GM12878 (cell line): Measurements from ENCODE around the gene MLN. TPM values are rescaled to one million over a fixed set of nuclear protein-coding genes. Genes with fewer than 3 reads are reported as not detected.

ENCODE experiments used
- ATAC-seq: fragments of 200-7000 bp; cut with Tn5 transposase; 3 replicates; pipeline ENCODE4 v1.9.1; 2020; ENCODE audit warnings: mild to moderate bottlenecking, moderate library complexity
- BruUV-seq: library from RNA; stranded (reverse); fragments of 400-500 nt; replicated peaks from 2 replicates; lab custom pipeline; 2021; lab: Mats Ljungman, UMichigan
- CTCF ChIA-PET: fragments of 300-600 bp; sonication (Branson Sonifier 250); formaldehyde crosslinking; extraction: SDS; loops from one replicate; lab custom pipeline; 2021; ENCODE audit warnings: inconsistent platforms; lab: Yijun Ruan, JAX
- POLR2A ChIA-PET: fragments of 350-600 bp; formaldehyde crosslinking; extraction: SDS; loops from one replicate; lab custom pipeline; 2021; ENCODE audit warnings: inconsistent platforms; lab: Charles Lee
- RAD21 ChIA-PET: fragments of 300-600 bp; sonication (Branson Sonifier 250); formaldehyde crosslinking; loops from one replicate; lab custom pipeline; 2023; ENCODE audit warnings: antibody characterized with exemption; ENCODE audit not compliant: unreplicated experiment; lab: Charles Lee
- SMC1A ChIA-PET: fragments of 300-600 bp; sonication (Branson Sonifier 250); formaldehyde crosslinking; loops from one replicate; lab custom pipeline; 2023; ENCODE audit not compliant: unreplicated experiment, uncharacterized antibody; lab: Charles Lee
- DNase-seq: peaks from one replicate; pipeline ENCODE4 v3.0.0-alpha.2; 2011; ENCODE audit warnings: low read depth, low spot score
- FAIRE-seq: peaks from 3 replicates; lab custom pipeline; 2011; peaks lifted over from hg19 to GRCh38; lab: Jason Lieb, UNC
- H2AFZ ChIP-seq: 2 replicates; pipeline ENCODE4 v1.6.0; 2011; ENCODE audit warnings: low read depth, low read length, control low read depth; ENCODE audit not compliant: control insufficient read depth
- H3K27ac ChIP-seq: 2 replicates; pipeline ENCODE4 v1.5.1; 2011; ENCODE audit warnings: control low read depth; ENCODE audit not compliant: control insufficient read depth, insufficient read depth
- H3K27me3 ChIP-seq, 2 experiments: replicated peaks in 1 of 2; 2 replicates each; pipeline versions ENCODE4 v1.6.0 to v1.6.1; 2011; ENCODE audit warnings: low read length in 1 of 2; ENCODE audit not compliant: control insufficient read depth in 2 of 2, insufficient read depth in 2 of 2
- H3K36me3 ChIP-seq, 2 experiments: 2 replicates each; pipeline ENCODE4 v1.5.1; 2011; ENCODE audit warnings: low read length in 1 of 2; ENCODE audit not compliant: control insufficient read depth in 2 of 2, insufficient read depth in 2 of 2
- H3K4me1 ChIP-seq: 2 replicates; pipeline ENCODE4 v1.6.1; 2011; ENCODE audit warnings: mild to moderate bottlenecking, low read length, moderate library complexity, mixed read lengths; ENCODE audit not compliant: control insufficient read depth, insufficient read depth
- H3K4me2 ChIP-seq: 2 replicates; pipeline ENCODE4 v1.6.0; 2011; ENCODE audit warnings: control low read depth; ENCODE audit not compliant: control insufficient read depth, insufficient read depth
- H3K4me3 ChIP-seq: fragments of 200-600 bp; sonication (generic); 2 replicates; pipeline ENCODE4 v1.5.1; 2016
- H3K79me2 ChIP-seq: 2 replicates; pipeline ENCODE4 v1.6.0; 2011; ENCODE audit warnings: low read length; ENCODE audit not compliant: control insufficient read depth, insufficient read depth
- H3K9ac ChIP-seq: 2 replicates; pipeline ENCODE4 v1.8.0; 2011; ENCODE audit warnings: low read length, control low read depth, mixed read lengths; ENCODE audit not compliant: control insufficient read depth, insufficient read depth
- H3K9me3 ChIP-seq: replicated peaks from 3 replicates; pipeline ENCODE4 v1.5.1; 2011; ENCODE audit warnings: mild to moderate bottlenecking, low read length; ENCODE audit not compliant: control insufficient read depth, insufficient read depth
- H4K20me1 ChIP-seq: 2 replicates; pipeline ENCODE4 v1.6.0; 2011; ENCODE audit not compliant: control insufficient read depth, insufficient read depth
- ASH2L ChIP-seq: fragments of 300-600, 200-600 bp; sonication (generic); IDR thresholded peaks from 2 replicates; pipeline ENCODE4 v1.6.1; 2017; ENCODE audit warnings: low read depth, mild to moderate bottlenecking, borderline replicate concordance
- BACH1 ChIP-seq: fragments of 450-650 bp; IDR thresholded peaks from 2 replicates; pipeline ENCODE4 v1.6.1; 2017; ENCODE audit warnings: mild to moderate bottlenecking, borderline replicate concordance
- BCL3 ChIP-seq: IDR thresholded peaks from 2 replicates; pipeline ENCODE4 v1.6.1; 2011; ENCODE audit warnings: borderline replicate concordance, low read depth, mild to moderate bottlenecking, moderate library complexity, low read length; ENCODE audit not compliant: insufficient read depth, poor library complexity, severe bottlenecking
- CHD1 ChIP-seq: IDR thresholded peaks from 2 replicates; pipeline ENCODE4 v1.6.1; 2012; ENCODE audit warnings: low read depth, low read length, improper control_type of control experiment
- CREM ChIP-seq: IDR thresholded peaks from 2 replicates; pipeline ENCODE4 v1.6.1; 2014; ENCODE audit warnings: antibody characterized with exemption, low read depth
- DPF2 ChIP-seq: fragments of 450-650 bp; IDR thresholded peaks from 2 replicates; pipeline ENCODE4 v1.6.1; 2017; ENCODE audit warnings: mild to moderate bottlenecking
- FOXK2 ChIP-seq: fragments of 450-650 bp; IDR thresholded peaks from 2 replicates; pipeline ENCODE4 v1.6.1; 2017; ENCODE audit warnings: mild to moderate bottlenecking, moderate library complexity
- FOXM1 ChIP-seq: IDR thresholded peaks from 2 replicates; pipeline ENCODE4 v1.6.1; 2012; ENCODE audit warnings: low read depth, mild to moderate bottlenecking, inconsistent platforms, low read length, moderate library complexity
- GATAD2B ChIP-seq: fragments of 450-650 bp; conservative IDR thresholded peaks from 2 replicates; pipeline ENCODE4 v1.6.1; 2017; ENCODE audit warnings: low read depth, mild to moderate bottlenecking, moderate library complexity
- JUND ChIP-seq: IDR thresholded peaks from 2 replicates; pipeline ENCODE4 v1.6.1; 2012; ENCODE audit warnings: low read depth, mild to moderate bottlenecking, low read length, improper control_type of control experiment, moderate library complexity
- LARP7 ChIP-seq: fragments of 450-650 bp; IDR thresholded peaks from 2 replicates; pipeline ENCODE4 v1.6.1; 2017; ENCODE audit warnings: mild to moderate bottlenecking
- MYB ChIP-seq: fragments of 150-350 bp; IDR thresholded peaks from 2 replicates; pipeline ENCODE4 v1.6.1; 2014; ENCODE audit warnings: mild to moderate bottlenecking, low read depth, low read length, borderline replicate concordance
- PKNOX1 ChIP-seq: fragments of 450-650 bp; IDR thresholded peaks from 2 replicates; pipeline ENCODE4 v1.6.1; 2016; ENCODE audit warnings: mild to moderate bottlenecking
- RB1 ChIP-seq: fragments of 450-650 bp; formaldehyde crosslinking; IDR thresholded peaks from 2 replicates; pipeline ENCODE4 v1.6.1; 2017; ENCODE audit warnings: mild to moderate bottlenecking, borderline replicate concordance
- REST ChIP-seq: IDR thresholded peaks from 2 replicates; pipeline ENCODE4 v1.6.1; 2012; ENCODE audit warnings: mild to moderate bottlenecking, low read depth, low read length
- RUNX3 ChIP-seq: IDR thresholded peaks from 2 replicates; pipeline ENCODE4 v1.6.1; 2012; ENCODE audit warnings: low read length, inconsistent platforms
- SRF ChIP-seq, 2 experiments: IDR thresholded peaks; 2 replicates each; pipeline ENCODE4 v1.6.1; 2011; ENCODE audit warnings: low read depth in 2 of 2, low read length in 2 of 2, mild to moderate bottlenecking in 1 of 2, moderate library complexity in 1 of 2
- STAT1 ChIP-seq: fragments of 450-650 bp; conservative IDR thresholded peaks from 2 replicates; pipeline ENCODE4 v1.6.1; 2014; ENCODE audit warnings: antibody characterized with exemption, mild to moderate bottlenecking
- ZZZ3 ChIP-seq: IDR thresholded peaks from 2 replicates; pipeline ENCODE4 v1.6.1; 2011; ENCODE audit warnings: low read depth; ENCODE audit not compliant: control insufficient read depth, insufficient read length
- WGBS: methylation state at CpG from one replicate; pipeline ENCODE4 v1.1.6; 2016; ENCODE audit warnings: low lambda C conversion rate; ENCODE audit not compliant: insufficient replicate concordance, insufficient coverage; ENCODE audit errors: missing lambda C conversion rate; 5-methylcytosine and 5-hydroxymethylcytosine counted together
- in situ Hi-C: fragments of 300-500 bp; cut with MboI; formaldehyde crosslinking; loops from 9 replicates; pipeline ENCODE4 v1.14.3; 2018; ENCODE audit warnings: mixed read lengths
- intact Hi-C: fragments of 100-400 bp; cut with micrococcal nuclease; formaldehyde crosslinking; loops from one replicate; pipeline ENCODE4 v1.14.2; 2022; ENCODE audit not compliant: unreplicated experiment
- polyA plus RNA-seq, 11 experiments: library from polyadenylated mRNA; depleted of rRNA in 4 of 11; unstranded in 6 of 11; stranded (reverse) in 5 of 11; fragments of >200 nt; fragmentation: Nextera tagmentation in 4 of 11; fragmentation: Illumina TruSeq in 1 of 11; extraction: Ambion mirVana in 4 of 11; extraction: Trizol in 1 of 11; gene quantifications; 1 replicate in 1 of 11; 2 replicates in 10 of 11; pipeline versions ENCODE4 v1.2.1 to v1.2.3, GENCODE V29; 2011 to 2016; ENCODE audit warnings: inconsistent platforms in 2 of 11, missing spikeins in 2 of 11, low read depth in 1 of 11
- total RNA-seq, 4 experiments: library from RNA; depleted of rRNA in 3 of 4; stranded (reverse); fragments of >200 nt in 3 of 4; fragmentation: Illumina TruSeq in 1 of 4; extraction: Trizol in 1 of 4; gene quantifications; 2 replicates each; pipeline versions ENCODE4 v1.2.1 to v1.2.3, GENCODE V29; 2013 to 2021

MLN gene
- total and polyA plus RNA-seq, 10 of the 15 experiments (the other 5 are each of a cell fraction or from before 2014, with no cell fraction given), result not detected

GRCh38 chr6:33765368-33765767 is 38.4 kb downstream of the MLN start:
- H4K20me1 ChIP-seq, result no peaks in the 10 kb centered on the region
- 35% methylated on average over 9 of the region's 9 CpGs for WGBS
- no peaks in the 10 kb centered on the region for H3K79me2 ChIP-seq
- ATAC-seq, result no peak
- in situ Hi-C loops, result loop anchor here (5.0 kb wide), 1 partner anchor 392 kb away; no protein-coding TSS in a partner anchor
- no peaks in the 10 kb centered on the region; the same call in 1 of the 2 replicates for H3K4me1 ChIP-seq
- no peak overlapping the region for H3K9ac ChIP-seq
- no TSS peak for BruUV-seq
- H3K4me3 ChIP-seq, result no peak overlapping the region
- no peaks in the 10 kb centered on the region; a peak in 1 of 4 replicates for H3K27me3 ChIP-seq
- no peaks in the 10 kb centered on the region for H3K9me3 ChIP-seq
- ChIA-PET RAD21 (no interaction called here), SMC1A (no interaction called here), CTCF (interaction anchor here (1.9 to 5.5 kb wide), 2 partner anchors 54 to 261 kb away, joined by 4 to 49 read pairs; partner anchors contain the start of gene UQCC2), POLR2A (no interaction called here)
- no peak overlapping the region for H2AFZ ChIP-seq
- H3K27ac ChIP-seq, result no peak overlapping the region
- intact Hi-C loops, result no loop called here
- no peak for DNase-seq
- TF ChIP-seq MYB, result no peak
- TF ChIP-seq RUNX3, result no peak
- no peak for TF ChIP-seq FOXM1
- TF ChIP-seq FOXK2, result no peak
- no peak for TF ChIP-seq CREM
- no peak for TF ChIP-seq REST
- no peak for TF ChIP-seq PKNOX1
- no peak for TF ChIP-seq LARP7
- no peak for TF ChIP-seq CHD1
- no peak for TF ChIP-seq BCL3
- TF ChIP-seq GATAD2B, result no peak
- TF ChIP-seq JUND, result no peak
- no peak for TF ChIP-seq ZZZ3
- TF ChIP-seq BACH1, result no peak
- no peak for TF ChIP-seq SRF (IDR thresholded peaks at IDR 0.05; ENCODE audit: low read depth in 2 of 2, low read length in 2 of 2)
- no peak for TF ChIP-seq STAT1
- no peak for TF ChIP-seq ASH2L
- no peak for TF ChIP-seq RB1
- TF ChIP-seq DPF2, result no peak
- no peak overlapping the region for H3K4me2 ChIP-seq
- H3K36me3 ChIP-seq, result no peaks in the 10 kb centered on the region
- no peak for FAIRE-seq
